Transverse colon (tissue), 3 donors: ENCODE measurements around the gene IDUA.

Source experiments
- POLR2A ChIP-seq: fragments of 450-650 bp; IDR thresholded peaks from one replicate; pipeline ENCODE4 v1.6.1; 2016; ENCODE audit warnings: antibody characterized with exemption, mild to moderate bottlenecking, moderate library complexity
- TF ChIP-seq, protein P1 (sequence below), 5 experiments: fragments of 200-600 bp in 3 of 5; fragments of 450-650 bp in 2 of 5; sonication (generic) in 3 of 5; IDR thresholded peaks; 1 replicate in 2 of 5; 2 replicates in 3 of 5; pipeline ENCODE4 v1.5.1; 2016 to 2017; ENCODE audit warnings: antibody characterized with exemption in 5 of 5, inconsistent platforms in 3 of 5, mild to moderate bottlenecking in 2 of 5, moderate library complexity in 1 of 5

GRCh38 chr4:995311-996026 lies 8.6 kb downstream of the IDUA start:
- TF ChIP-seq, protein P1, sequence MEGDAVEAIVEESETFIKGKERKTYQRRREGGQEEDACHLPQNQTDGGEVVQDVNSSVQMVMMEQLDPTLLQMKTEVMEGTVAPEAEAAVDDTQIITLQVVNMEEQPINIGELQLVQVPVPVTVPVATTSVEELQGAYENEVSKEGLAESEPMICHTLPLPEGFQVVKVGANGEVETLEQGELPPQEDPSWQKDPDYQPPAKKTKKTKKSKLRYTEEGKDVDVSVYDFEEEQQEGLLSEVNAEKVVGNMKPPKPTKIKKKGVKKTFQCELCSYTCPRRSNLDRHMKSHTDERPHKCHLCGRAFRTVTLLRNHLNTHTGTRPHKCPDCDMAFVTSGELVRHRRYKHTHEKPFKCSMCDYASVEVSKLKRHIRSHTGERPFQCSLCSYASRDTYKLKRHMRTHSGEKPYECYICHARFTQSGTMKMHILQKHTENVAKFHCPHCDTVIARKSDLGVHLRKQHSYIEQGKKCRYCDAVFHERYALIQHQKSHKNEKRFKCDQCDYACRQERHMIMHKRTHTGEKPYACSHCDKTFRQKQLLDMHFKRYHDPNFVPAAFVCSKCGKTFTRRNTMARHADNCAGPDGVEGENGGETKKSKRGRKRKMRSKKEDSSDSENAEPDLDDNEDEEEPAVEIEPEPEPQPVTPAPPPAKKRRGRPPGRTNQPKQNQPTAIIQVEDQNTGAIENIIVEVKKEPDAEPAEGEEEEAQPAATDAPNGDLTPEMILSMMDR (IDR thresholded peaks at IDR 0.05): no peak
- TF ChIP-seq POLR2A: no peak
